ENCODE measurements around the gene UBA52.
A peak's percentile ranks its signal among the peaks of the same experiment; 100 is the strongest.

UBA52 gene

GRCh38 chr19:18608805-18609716, 37.4 kb downstream of the UBA52 start:
- no peak for DNase-seq

DNA sequence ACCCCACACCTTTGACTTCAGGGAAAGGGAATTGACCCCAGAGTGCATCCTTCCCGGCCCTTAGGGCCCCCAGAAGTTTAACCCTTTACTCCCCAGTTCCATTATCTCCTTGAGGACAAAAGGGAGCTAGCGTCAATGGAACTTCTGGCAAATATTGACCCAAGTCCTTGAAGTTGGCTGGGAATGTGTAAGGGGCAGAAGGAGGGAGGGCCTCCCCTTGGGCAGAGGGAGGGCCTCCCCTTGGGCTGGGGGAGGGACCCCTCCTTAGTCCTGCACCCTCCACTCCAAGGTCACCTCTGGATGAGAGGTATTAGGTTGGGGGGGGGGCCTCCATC, 38.0 kb downstream of the UBA52 start:
- no peak for DNase-seq

- DNase-seq = no peak
Measured at GRCh38 chr19:18610245-18610555, 38.5 kb downstream of the UBA52 start.

- no peak for DNase-seq
Measured at GRCh38 chr19:18610556-18611326, 39.1 kb downstream of the UBA52 start.

DNA sequence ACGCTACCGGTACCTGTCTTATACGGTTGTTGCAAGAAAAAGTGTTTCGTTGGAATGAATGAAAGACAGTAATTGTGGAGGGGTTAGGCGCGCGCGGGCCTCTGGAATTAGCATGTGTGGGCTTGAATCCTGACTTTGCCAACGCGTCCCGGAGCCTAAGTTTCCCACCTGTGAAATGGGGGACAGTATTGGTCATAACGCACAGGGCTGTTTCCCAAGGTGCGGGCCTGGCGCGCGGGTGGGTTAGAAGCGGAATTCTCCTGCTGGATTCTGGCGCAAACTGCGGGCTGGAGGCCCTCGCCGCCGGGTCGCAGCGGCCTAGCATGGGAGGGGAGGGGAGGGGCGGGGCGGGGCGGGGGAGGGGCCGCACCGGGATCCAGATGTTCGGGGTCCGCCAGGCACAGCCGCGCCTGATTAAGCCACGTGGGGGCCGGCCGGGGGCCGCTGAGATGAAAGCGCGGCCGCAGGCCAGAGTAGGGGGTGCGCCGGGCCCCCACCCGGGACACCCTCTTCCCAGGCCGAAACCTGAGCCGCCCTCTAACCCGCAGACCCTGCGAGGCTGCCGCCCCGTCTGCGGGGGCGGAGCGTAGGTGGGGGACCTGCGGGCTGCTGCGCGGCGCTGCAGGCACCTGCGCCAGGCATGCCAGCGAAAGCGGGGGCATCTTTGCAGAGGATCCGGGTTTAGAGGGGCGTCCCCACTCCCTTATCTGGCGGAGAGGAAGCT, 39.8 kb downstream of the UBA52 start:
- no peak for DNase-seq

DNA sequence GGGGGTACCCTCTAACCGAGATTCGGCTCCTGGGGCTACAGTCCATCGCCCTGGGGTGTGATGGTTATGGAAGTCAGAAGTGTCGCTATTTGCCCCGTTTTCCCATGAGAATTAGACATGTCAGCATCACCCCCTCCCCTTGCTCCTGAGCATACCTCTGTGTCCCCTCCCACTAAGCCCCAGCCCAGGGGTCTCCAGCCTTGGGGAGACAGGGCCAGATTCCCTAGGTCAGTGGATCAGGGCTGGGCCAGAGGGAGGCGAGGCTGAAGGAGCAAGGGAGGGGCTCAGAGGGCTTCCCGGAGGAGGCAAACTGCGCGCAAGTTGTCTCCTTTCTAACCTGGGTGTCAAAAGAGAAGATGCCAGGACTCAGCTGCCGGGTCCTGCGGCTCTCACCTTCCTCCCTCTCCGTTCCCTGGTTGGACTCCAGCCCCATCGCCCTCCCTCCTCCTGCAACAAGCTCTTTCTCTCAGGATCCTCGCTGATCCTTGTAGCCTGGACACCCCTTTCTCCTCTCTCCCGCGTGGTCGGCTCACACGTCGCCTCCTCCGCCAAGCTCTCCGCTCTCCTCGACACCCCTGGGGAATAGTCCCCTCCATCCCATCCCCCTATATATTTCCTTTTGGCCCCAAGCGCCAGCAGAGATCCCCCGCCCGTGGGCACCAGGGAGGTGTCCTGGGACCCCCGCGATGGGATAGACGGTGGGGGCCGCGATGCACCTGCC, 40.6 kb downstream of the UBA52 start:
- DNase-seq = no peak

GRCh38 chr19:18612772-18613588, 41.3 kb downstream of the UBA52 start, which contains the start of gene TMEM59L:
Gene TMEM59L (plus strand): TSS chr19:18612870. CDS start chr19:18612959, 89 bp downstream.
- peak; percentile 26 for DNase-seq

DNA sequence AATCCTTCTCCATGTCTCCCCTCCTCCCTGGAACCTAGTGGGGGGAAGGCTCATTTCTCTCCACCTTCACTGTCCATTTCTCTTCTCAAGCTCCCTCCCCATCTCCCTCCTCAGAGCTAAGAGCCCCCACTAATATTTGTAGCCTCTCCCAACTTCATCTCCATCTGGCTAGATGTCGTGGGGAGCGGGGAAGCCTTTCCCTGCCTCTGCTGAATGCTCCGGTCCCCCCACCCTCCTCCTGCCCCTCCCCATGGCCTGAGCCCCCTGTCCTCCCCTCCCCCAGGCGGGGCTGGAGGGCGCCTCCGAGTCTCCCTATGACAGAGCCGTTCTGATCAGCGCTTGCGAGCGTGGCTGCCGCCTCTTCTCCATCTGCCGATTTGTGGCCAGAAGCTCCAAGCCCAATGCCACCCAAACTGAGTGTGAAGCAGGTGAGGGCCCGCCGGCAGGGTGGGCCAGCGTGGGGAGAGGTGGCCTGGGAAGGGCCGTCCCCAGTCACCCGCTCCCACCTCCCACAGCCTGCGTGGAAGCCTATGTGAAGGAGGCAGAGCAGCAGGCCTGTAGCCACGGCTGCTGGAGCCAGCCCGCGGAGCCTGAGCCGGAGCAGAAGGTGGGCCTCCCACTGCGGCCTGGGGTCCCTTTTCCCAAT, 42.1 kb downstream of the UBA52 start:
- no peak for DNase-seq

DNA sequence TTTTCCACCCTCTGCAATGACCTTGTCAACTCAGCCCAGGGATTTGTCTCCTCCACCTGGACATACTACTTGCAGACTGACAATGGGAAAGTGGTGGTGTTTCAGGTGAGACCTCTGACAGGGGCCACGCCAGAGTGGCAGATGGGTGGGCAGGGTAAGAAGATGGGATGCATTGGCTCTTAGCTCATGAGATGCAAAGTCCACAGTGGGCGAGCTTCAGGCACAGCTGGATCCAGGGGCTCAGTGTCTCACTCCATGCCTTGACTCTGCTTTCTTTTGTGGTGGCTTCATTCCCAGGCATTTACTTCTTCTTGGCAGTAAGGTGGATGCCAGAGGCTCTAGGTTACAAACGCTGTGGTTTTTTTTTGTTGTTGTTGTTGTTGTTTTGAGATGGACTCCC, 44.4 kb downstream of the UBA52 start:
- no peak for DNase-seq

DNA sequence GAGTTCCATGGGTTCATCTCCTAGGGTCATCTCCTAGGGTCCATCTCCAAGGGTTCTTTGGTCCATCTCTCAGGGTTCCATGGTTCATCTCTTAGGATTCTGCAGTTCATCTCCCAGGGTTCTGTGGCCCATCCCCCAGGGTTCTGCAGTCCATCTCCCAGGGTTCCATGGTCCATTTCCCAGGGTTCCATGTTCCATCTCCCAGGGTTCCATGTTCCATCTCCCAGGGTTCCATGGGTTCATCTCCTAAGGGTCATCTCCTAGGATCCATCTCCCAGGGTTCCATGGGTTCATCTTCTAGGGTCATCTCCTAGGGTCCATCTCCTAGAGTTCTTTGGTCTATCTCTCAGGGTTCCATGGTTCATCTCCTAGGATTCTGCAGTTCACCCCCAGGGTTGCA, 45.9 kb downstream of the UBA52 start:
- no peak for DNase-seq

GRCh38 chr19:18618236-18618635, 46.6 kb downstream of the UBA52 start:
- DNase-seq = no peak

- DNase-seq = no peak
Measured at GRCh38 chr19:18620311-18620710, 48.7 kb downstream of the UBA52 start.

GRCh38 chr19:18620902-18621301, 49.2 kb downstream of the UBA52 start:
- DNase-seq = no peak

DNA sequence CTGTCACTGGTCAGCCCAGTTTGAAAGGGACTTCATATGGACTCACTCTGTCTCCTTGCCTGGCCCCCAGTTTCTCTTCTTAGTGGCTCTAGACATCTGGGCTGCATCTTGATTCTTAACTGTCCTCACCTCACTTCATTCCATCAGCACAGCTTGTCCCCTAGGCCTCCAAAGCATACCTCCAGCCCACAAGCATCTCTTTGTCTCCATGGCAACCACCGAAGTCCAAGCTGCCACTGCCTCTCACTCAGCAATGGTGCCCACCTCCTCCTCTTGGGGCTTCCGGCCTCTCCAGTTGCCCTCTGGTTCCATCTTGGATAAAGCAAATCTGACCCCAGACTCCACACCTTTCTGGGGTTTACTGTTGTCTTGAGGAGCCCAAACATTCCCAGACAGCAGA, 55.2 kb downstream of the UBA52 start:
- no peak for DNase-seq
